ENCODE measurements around the gene PITX3. TPM values are rescaled to one million over a fixed set of nuclear protein-coding genes. Genes with fewer than 3 reads are reported as not detected.

The PITX3 gene
- total RNA-seq, 2 experiments from 2014 or later = 0.66 to 0.81 TPM

DNA sequence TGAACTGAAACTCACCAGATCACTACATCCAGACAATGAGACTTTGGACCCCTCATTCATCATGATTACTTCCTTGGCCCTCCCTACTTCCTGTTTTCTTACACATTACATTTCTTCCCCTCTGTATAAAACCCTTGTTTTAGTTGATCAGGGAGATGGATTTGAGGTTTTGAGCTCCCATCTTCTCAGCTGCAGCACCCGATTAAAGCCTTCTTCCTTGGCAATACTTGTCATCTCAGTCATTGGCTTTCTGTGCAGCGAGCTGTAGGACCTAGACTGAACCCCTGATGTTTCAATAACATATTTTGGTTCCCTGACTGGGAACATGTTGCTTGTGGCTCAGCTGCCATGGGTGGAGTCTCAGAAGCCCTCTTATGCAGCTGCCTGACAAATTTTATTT is 56.0 kb downstream of the PITX3 start:
- Mint-ChIP-seq H3K27ac (no peak overlapping the region), H3K36me3 (ENCODE audit: low read depth) (no peaks in the 10 kb centered on the region), H3K4me3 (no peak overlapping the region), H3K27me3 (no peaks in the 10 kb centered on the region), H3K9me3 (ENCODE audit: low read depth) (peaks cover 3% of the 10 kb centered on the region), H3K4me1 (peaks cover 12% of the 10 kb centered on the region)
- CTCF ChIA-PET = no interaction called here
- POLR2A ChIA-PET = no interaction called here
- no peak for DNase-seq
- intact Hi-C loops (cut with DNase I, micrococcal nuclease) = no loop called here
- ATAC-seq = no peak

- POLR2A ChIA-PET = no interaction called here
- DNase-seq = no peak
- intact Hi-C loops (cut with DNase I, micrococcal nuclease) = no loop called here
Measured at GRCh38 chr10:102184606-102185005, 56.7 kb downstream of the PITX3 start.

More at GRCh38 chr10:102184606-102185005, 56.7 kb downstream of the PITX3 start:
- ATAC-seq = no peak
- CTCF ChIA-PET = interaction anchor here (0.9 kb wide), 1 partner anchor 45 kb away, joined by 4 read pairs; no protein-coding TSS in a partner anchor
- no peak overlapping the region for H3K27ac Mint-ChIP-seq
- peaks cover 3% of the 10 kb centered on the region for H3K9me3 Mint-ChIP-seq (ENCODE audit: low read depth)
- H3K4me1 Mint-ChIP-seq = peaks cover 12% of the 10 kb centered on the region
- no peak overlapping the region for H3K4me3 Mint-ChIP-seq
- H3K36me3 Mint-ChIP-seq (ENCODE audit: low read depth) = no peaks in the 10 kb centered on the region
- H3K27me3 Mint-ChIP-seq = no peaks in the 10 kb centered on the region

Other genes with a start within 250 kb of the PITX3 start
- 10 to 100 TPM; 16.0 to 21.0 TPM for gene ARMH3, start 185.3 kb downstream of the PITX3 start, total RNA-seq
- gene HPS6, start 176.2 kb downstream of the PITX3 start, total RNA-seq = 10 to 100 TPM; 12.9 to 18.9 TPM
- 10 to 100 TPM; 69.6 to 86.7 TPM for gene LDB1, start 121.1 kb downstream of the PITX3 start, total RNA-seq
- 10 to 100 TPM; 61.3 to 74.7 TPM for gene PPRC1, start 108.5 kb downstream of the PITX3 start, total RNA-seq
- gene NOLC1, start 89.1 kb downstream of the PITX3 start, total RNA-seq = 100 to 1,000 TPM; 206 to 283 TPM
- gene ELOVL3, start 15.2 kb downstream of the PITX3 start, total RNA-seq = under 1 TPM in 1 of 2 experiments, not detected in 1; 0.14 TPM
- gene GBF1, start 4.0 kb upstream of the PITX3 start, total RNA-seq = 10 to 100 TPM; 33.1 to 37.5 TPM
- gene NFKB2, start 154.2 kb upstream of the PITX3 start, total RNA-seq = 100 to 1,000 TPM; 228 to 238 TPM
- 10 to 100 TPM in 1 of 2 experiments, 1 to 10 TPM in 1; 9.1 to 11.2 TPM for gene PSD, start 177.3 kb upstream of the PITX3 start, total RNA-seq
- gene FBXL15, start 179.3 kb upstream of the PITX3 start, total RNA-seq = 10 to 100 TPM in 1 of 2 experiments, 1 to 10 TPM in 1; 5.4 to 11.9 TPM
- 10 to 100 TPM; 60.8 to 72.7 TPM for gene CUEDC2, start 191.1 kb upstream of the PITX3 start, total RNA-seq
- under 1 TPM; 0.27 to 0.32 TPM for gene C10orf95, start 210.0 kb upstream of the PITX3 start, total RNA-seq

Data from activated CD4-positive, alpha-beta T cell treated with anti-CD3 and anti-CD28 coated beads for 36 hours (primary cell).